ENCODE measurements around the gene DMRT3. TPM values are rescaled to one million over a fixed set of nuclear protein-coding genes. Genes with fewer than 3 reads are reported as not detected.

Gene DMRT3
- total and polyA plus RNA-seq, 2 donors, result 0.05 to 0.21 TPM

DNA sequence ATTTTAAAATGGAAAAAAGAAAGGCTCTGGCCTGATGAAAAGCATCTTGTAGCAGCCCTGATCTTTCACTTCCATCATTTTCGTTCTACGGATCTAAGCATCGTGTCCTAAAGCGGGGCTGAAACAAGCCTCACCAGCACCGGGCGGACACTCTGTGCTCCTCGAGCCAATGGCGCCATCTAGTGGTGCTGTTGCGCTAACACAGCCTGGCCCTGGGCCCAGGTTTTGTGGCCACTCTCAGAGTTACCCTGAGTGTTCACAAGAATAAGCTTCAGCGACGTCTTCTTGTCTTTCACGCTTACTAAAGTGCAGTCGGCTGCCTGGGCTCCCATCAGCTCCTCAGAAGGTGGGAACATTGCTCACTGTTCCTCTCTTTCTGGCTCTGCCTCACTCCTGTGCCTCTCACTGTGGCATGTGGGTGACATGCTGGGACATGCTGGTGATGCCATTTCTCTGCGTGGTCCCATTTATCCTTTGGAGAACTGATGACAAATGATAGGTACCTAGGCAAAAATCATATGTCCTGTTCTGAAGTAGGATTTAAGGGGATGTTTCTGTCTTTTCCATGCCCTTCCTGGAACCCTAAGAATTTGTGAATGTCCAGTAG is 32.7 kb downstream of the DMRT3 start:
- no peaks in the 10 kb centered on the region for H3K9me3 ChIP-seq (ENCODE audit: control insufficient read depth in 2 of 2, insufficient read depth in 1 of 2, low read length in 1 of 2)
- H3K27me3 ChIP-seq (ENCODE audit: control insufficient read depth in 2 of 2, insufficient read depth in 1 of 2, low read length in 1 of 2), result no peaks in the 10 kb centered on the region
- H3K27ac ChIP-seq (ENCODE audit: low read depth in 1 of 2, low read length in 1 of 2), result no peak overlapping the region
- H3K4me3 ChIP-seq (ENCODE audit: low read length in 2 of 2), result no peak overlapping the region
- 10% methylated on average over 14 of the region's 14 CpGs for WGBS
- H3K4me1 ChIP-seq (ENCODE audit: control insufficient read depth in 2 of 2, insufficient read depth in 2 of 2, low read length in 2 of 2), result no peaks in the 10 kb centered on the region
- H3K36me3 ChIP-seq (ENCODE audit: control insufficient read depth in 2 of 2, insufficient read depth in 2 of 2, low read length in 1 of 2), result no peaks in the 10 kb centered on the region
- DNase-seq (ENCODE audit: low read depth in 6 of 9, low spot score in 9 of 9), result peak; percentile 8 to 62 (median 30)

DNA sequence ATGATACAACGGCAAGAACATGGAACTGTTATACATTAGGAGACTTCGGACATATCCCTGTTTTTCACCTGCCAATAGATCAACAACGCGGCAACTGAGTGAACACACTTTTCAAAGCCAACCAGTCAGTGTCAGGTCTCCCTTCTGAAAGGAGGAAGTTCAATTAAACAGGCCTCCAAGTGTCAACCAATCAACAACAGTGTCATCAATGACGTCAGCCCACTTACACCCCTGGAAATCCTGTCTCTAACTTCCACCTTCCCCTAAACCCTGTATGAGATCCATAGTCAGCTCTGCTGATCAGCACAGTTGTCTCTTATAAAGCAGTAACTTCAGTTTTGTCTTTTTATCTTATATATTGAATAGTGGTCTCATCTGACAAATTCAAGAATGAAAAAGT is 36.6 kb downstream of the DMRT3 start:
- Histone ChIP-seq H3K27ac (ENCODE audit: low read depth in 1 of 2, low read length in 1 of 2) (no peak overlapping the region), H3K36me3 (ENCODE audit: control insufficient read depth in 2 of 2, insufficient read depth in 2 of 2, low read length in 1 of 2) (no peaks in the 10 kb centered on the region), H3K27me3 (ENCODE audit: control insufficient read depth in 2 of 2, insufficient read depth in 1 of 2, low read length in 1 of 2) (no peaks in the 10 kb centered on the region), H3K4me3 (ENCODE audit: low read length in 2 of 2) (no peak overlapping the region), H3K9me3 (ENCODE audit: control insufficient read depth in 2 of 2, insufficient read depth in 1 of 2, low read length in 1 of 2) (no peaks in the 10 kb centered on the region), H3K4me1 (ENCODE audit: control insufficient read depth in 2 of 2, insufficient read depth in 2 of 2, low read length in 2 of 2) (no peaks in the 10 kb centered on the region)
- WGBS, result 83% methylated on average over 5 of the region's 5 CpGs
- no peak for DNase-seq (ENCODE audit: low read depth in 6 of 9, low spot score in 9 of 9)

GRCh38 chr9:1014225-1014624 is 37.8 kb downstream of the DMRT3 start:
- no peaks in the 10 kb centered on the region for H3K36me3 ChIP-seq (ENCODE audit: control insufficient read depth in 2 of 2, insufficient read depth in 2 of 2, low read length in 1 of 2)
- no peaks in the 10 kb centered on the region for H3K27me3 ChIP-seq (ENCODE audit: control insufficient read depth in 2 of 2, insufficient read depth in 1 of 2, low read length in 1 of 2)
- WGBS, result 94% methylated on average over 4 of the region's 4 CpGs
- H3K4me3 ChIP-seq (ENCODE audit: low read length in 2 of 2), result no peak overlapping the region
- H3K9me3 ChIP-seq (ENCODE audit: control insufficient read depth in 2 of 2, insufficient read depth in 1 of 2, low read length in 1 of 2), result no peaks in the 10 kb centered on the region
- no peaks in the 10 kb centered on the region for H3K4me1 ChIP-seq (ENCODE audit: control insufficient read depth in 2 of 2, insufficient read depth in 2 of 2, low read length in 2 of 2)
- no peak for DNase-seq (ENCODE audit: low read depth in 6 of 9, low spot score in 9 of 9)
- no peak overlapping the region for H3K27ac ChIP-seq (ENCODE audit: low read depth in 1 of 2, low read length in 1 of 2)

DNA sequence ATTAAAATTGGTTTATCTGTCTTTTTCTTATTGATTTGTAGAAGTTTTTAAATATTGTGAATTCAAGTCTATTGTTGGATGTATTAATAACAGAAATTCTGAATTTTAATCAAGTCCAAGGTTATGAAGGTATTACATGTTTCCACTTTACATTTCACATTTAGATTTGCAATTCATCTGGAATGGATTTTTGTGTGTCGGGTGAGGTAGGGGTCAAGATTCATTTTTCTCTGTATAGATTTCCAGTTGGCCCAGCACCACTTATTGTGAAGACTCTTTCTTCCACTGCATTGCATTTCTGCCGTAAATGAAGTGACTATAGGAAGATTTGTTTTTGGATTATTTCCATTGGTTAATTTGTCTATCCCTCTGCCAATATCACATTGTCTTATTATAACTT is 38.2 kb downstream of the DMRT3 start:
- Histone ChIP-seq H3K27ac (ENCODE audit: low read depth in 1 of 2, low read length in 1 of 2) (no peak overlapping the region), H3K36me3 (ENCODE audit: control insufficient read depth in 2 of 2, insufficient read depth in 2 of 2, low read length in 1 of 2) (no peaks in the 10 kb centered on the region), H3K4me3 (ENCODE audit: low read length in 2 of 2) (no peak overlapping the region), H3K9me3 (ENCODE audit: control insufficient read depth in 2 of 2, insufficient read depth in 1 of 2, low read length in 1 of 2) (no peaks in the 10 kb centered on the region), H3K4me1 (ENCODE audit: control insufficient read depth in 2 of 2, insufficient read depth in 2 of 2, low read length in 2 of 2) (no peaks in the 10 kb centered on the region), H3K27me3 (ENCODE audit: control insufficient read depth in 2 of 2, insufficient read depth in 1 of 2, low read length in 1 of 2) (no peaks in the 10 kb centered on the region)
- no peak for DNase-seq (ENCODE audit: low read depth in 6 of 9, low spot score in 9 of 9)
- WGBS, result 99% methylated on average over 2 of the region's 2 CpGs

GRCh38 chr9:1018121-1018520 is 41.7 kb downstream of the DMRT3 start:
- Histone ChIP-seq H3K4me1 (ENCODE audit: control insufficient read depth in 2 of 2, insufficient read depth in 2 of 2, low read length in 2 of 2) (no peaks in the 10 kb centered on the region), H3K9me3 (ENCODE audit: control insufficient read depth in 2 of 2, insufficient read depth in 1 of 2, low read length in 1 of 2) (no peaks in the 10 kb centered on the region), H3K4me3 (ENCODE audit: low read length in 2 of 2) (no peak overlapping the region), H3K36me3 (ENCODE audit: control insufficient read depth in 2 of 2, insufficient read depth in 2 of 2, low read length in 1 of 2) (no peaks in the 10 kb centered on the region), H3K27me3 (ENCODE audit: control insufficient read depth in 2 of 2, insufficient read depth in 1 of 2, low read length in 1 of 2) (no peaks in the 10 kb centered on the region), H3K27ac (ENCODE audit: low read depth in 1 of 2, low read length in 1 of 2) (no peak overlapping the region)
- no peak for DNase-seq (ENCODE audit: low read depth in 6 of 9, low spot score in 9 of 9)
- 9% methylated on average over 10 of the region's 10 CpGs for WGBS

GRCh38 chr9:1024112-1024511 is 47.7 kb downstream of the DMRT3 start:
- H3K4me3 ChIP-seq (ENCODE audit: low read length in 2 of 2), result no peak overlapping the region
- no peaks in the 10 kb centered on the region for H3K27me3 ChIP-seq (ENCODE audit: control insufficient read depth in 2 of 2, insufficient read depth in 1 of 2, low read length in 1 of 2)
- DNase-seq (ENCODE audit: low read depth in 6 of 9, low spot score in 9 of 9), result no peak
- no peak overlapping the region for H3K27ac ChIP-seq (ENCODE audit: low read depth in 1 of 2, low read length in 1 of 2)
- no peaks in the 10 kb centered on the region for H3K36me3 ChIP-seq (ENCODE audit: control insufficient read depth in 2 of 2, insufficient read depth in 2 of 2, low read length in 1 of 2)
- 97% methylated on average over 1 of the region's 1 CpG for WGBS
- no peaks in the 10 kb centered on the region for H3K9me3 ChIP-seq (ENCODE audit: control insufficient read depth in 2 of 2, insufficient read depth in 1 of 2, low read length in 1 of 2)
- no peaks in the 10 kb centered on the region for H3K4me1 ChIP-seq (ENCODE audit: control insufficient read depth in 2 of 2, insufficient read depth in 2 of 2, low read length in 2 of 2)

DNA sequence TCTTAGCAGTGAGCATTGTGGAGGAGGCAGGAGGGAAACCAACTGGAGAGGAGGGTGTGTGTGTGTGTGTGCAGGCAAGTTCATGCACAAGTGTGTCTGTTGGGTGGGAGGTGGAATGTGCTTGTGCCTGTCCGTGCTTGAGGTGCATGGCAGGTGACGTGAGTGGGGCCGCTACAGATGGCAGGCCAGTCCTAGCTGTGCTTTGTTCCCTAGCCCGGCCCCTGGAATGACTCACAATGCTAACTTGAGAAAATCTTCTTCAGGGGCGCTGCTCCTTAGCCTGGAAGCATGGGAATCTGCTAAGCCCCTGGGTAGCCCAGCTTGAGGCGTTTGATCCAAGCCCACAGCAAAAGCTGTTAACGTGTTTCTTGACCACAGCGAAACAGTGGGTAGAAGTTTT is 48.7 kb downstream of the DMRT3 start:
- H3K9me3 ChIP-seq (ENCODE audit: control insufficient read depth in 2 of 2, insufficient read depth in 1 of 2, low read length in 1 of 2), result no peaks in the 10 kb centered on the region
- DNase-seq (ENCODE audit: low read depth in 6 of 9, low spot score in 9 of 9), result no peak
- no peak overlapping the region for H3K4me3 ChIP-seq (ENCODE audit: low read length in 2 of 2)
- no peak overlapping the region for H3K27ac ChIP-seq (ENCODE audit: low read depth in 1 of 2, low read length in 1 of 2)
- H3K36me3 ChIP-seq (ENCODE audit: control insufficient read depth in 2 of 2, insufficient read depth in 2 of 2, low read length in 1 of 2), result no peaks in the 10 kb centered on the region
- no peaks in the 10 kb centered on the region for H3K4me1 ChIP-seq (ENCODE audit: control insufficient read depth in 2 of 2, insufficient read depth in 2 of 2, low read length in 2 of 2)
- H3K27me3 ChIP-seq (ENCODE audit: control insufficient read depth in 2 of 2, insufficient read depth in 1 of 2, low read length in 1 of 2), result no peaks in the 10 kb centered on the region
- 52% methylated on average over 8 of the region's 8 CpGs for WGBS

DNA sequence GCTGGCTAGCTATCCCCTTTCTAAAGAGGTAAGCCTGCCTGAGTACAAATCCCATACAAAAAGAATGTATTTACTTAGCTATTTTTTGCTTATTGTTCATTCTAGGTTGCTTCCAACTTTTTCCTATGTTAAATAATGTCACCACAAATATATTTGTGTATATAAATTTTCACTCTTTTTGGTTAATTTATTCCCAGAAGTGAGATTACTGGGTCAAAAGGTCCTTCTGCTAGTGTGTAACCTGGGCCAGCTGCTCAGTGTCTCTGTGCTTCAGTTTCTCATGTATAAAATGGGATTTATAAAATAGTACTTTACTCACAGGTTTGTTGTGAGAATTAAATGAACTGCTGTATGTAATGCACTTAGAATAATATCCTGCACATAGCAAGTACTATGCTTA is 49.8 kb downstream of the DMRT3 start:
- DNase-seq (ENCODE audit: low read depth in 6 of 9, low spot score in 9 of 9), result no peak
- Histone ChIP-seq H3K9me3 (ENCODE audit: control insufficient read depth in 2 of 2, insufficient read depth in 1 of 2, low read length in 1 of 2) (no peaks in the 10 kb centered on the region), H3K27me3 (ENCODE audit: control insufficient read depth in 2 of 2, insufficient read depth in 1 of 2, low read length in 1 of 2) (no peaks in the 10 kb centered on the region), H3K27ac (ENCODE audit: low read depth in 1 of 2, low read length in 1 of 2) (no peak overlapping the region), H3K4me1 (ENCODE audit: control insufficient read depth in 2 of 2, insufficient read depth in 2 of 2, low read length in 2 of 2) (no peaks in the 10 kb centered on the region), H3K36me3 (ENCODE audit: control insufficient read depth in 2 of 2, insufficient read depth in 2 of 2, low read length in 1 of 2) (no peaks in the 10 kb centered on the region), H3K4me3 (ENCODE audit: low read length in 2 of 2) (no peak overlapping the region)

DNA sequence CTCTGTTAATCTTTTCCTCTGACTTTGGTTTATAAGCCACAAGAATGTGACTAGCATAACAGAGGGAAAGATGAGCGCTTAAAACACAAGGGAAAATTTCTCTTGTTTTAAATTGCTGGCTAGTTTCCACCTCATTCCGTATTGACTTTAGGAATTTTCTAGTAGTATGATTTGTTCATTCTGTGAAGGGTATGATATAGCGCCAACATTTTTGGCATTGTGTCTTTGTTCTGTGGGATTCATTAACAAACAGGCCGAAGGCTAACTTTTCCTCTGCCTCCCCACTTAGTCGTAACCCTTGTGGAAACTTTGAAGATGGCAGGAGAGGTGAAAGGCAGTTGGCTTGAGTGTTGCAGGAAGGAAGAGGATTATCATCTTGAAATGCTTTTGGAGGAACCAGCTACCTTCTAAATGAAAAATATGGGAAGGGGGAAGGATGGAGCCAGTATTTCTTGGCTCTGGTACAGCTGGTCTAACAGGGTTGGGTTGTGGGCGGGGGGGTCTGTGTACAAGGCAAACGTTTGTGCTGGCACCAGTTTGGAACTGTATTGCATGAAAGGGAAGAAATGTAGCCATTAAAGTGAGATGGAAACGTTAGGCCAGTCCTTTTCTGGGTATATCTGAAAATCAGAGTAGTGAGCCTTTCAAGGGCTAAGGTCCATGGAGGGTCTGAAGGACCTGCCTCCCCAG is 52.2 kb downstream of the DMRT3 start:
- no peaks in the 10 kb centered on the region for H3K9me3 ChIP-seq (ENCODE audit: control insufficient read depth in 2 of 2, insufficient read depth in 1 of 2, low read length in 1 of 2)
- no peak overlapping the region for H3K4me3 ChIP-seq (ENCODE audit: low read length in 2 of 2)
- no peaks in the 10 kb centered on the region for H3K4me1 ChIP-seq (ENCODE audit: control insufficient read depth in 2 of 2, insufficient read depth in 2 of 2, low read length in 2 of 2)
- H3K27ac ChIP-seq (ENCODE audit: low read depth in 1 of 2, low read length in 1 of 2), result no peak overlapping the region
- DNase-seq (ENCODE audit: low read depth in 6 of 9, low spot score in 9 of 9), result no peak
- H3K36me3 ChIP-seq (ENCODE audit: control insufficient read depth in 2 of 2, insufficient read depth in 2 of 2, low read length in 1 of 2), result no peaks in the 10 kb centered on the region
- no peaks in the 10 kb centered on the region for H3K27me3 ChIP-seq (ENCODE audit: control insufficient read depth in 2 of 2, insufficient read depth in 1 of 2, low read length in 1 of 2)
- WGBS, result 87% methylated on average over 8 of the region's 8 CpGs
